ENCODE data around the gene LIPC. TPM values are rescaled to one million over a fixed set of nuclear protein-coding genes. Genes with fewer than 3 reads are reported as not detected.

The LIPC gene
- total RNA-seq, 2 experiments from 2014 or later, result 0.30 to 0.50 TPM

DNA sequence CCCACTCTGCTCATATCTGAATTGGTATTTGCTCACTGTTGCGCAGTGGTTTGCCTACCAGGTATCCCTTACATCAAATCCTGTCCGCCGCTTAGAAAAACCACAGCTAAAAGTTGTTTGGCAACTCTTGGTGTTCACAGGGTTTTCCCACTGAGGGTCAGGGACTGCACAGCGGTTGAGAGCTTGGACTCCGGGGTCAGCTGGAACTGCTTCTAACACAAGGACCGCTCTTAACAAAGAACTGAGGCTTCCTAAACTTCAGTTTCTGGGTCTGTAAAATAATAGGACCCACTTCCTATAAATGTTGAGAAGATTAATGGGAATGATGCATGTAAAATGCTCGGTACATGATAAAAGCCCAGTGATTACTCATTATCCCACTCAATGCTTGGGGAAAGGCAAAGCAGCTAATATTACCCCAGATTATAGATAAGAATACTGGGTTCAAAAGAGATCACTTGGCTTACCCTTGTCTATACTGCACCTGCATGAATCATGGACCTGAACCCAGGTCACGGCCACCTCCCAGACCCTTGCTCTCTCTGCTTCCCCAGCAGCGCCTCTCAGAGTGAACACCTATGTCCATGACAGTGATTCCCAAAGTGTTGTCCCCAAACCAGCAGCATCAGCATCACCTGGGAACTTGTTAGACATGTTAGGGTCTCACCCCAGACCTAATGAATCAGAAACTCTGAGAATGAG is 36.1 kb downstream of the LIPC start:
- Mint-ChIP-seq H3K4me3 (no peak overlapping the region), H3K27ac (no peak overlapping the region), H3K9me3 (ENCODE audit: low read depth) (no peaks in the 10 kb centered on the region), H3K4me1 (peaks cover 34% of the 10 kb centered on the region), H3K27me3 (no peaks in the 10 kb centered on the region), H3K36me3 (ENCODE audit: low read depth) (no peaks in the 10 kb centered on the region)
- ChIA-PET POLR2A (no interaction called here), CTCF (interaction anchor here (0.6 to 3.4 kb wide), 4 partner anchors 9 to 329 kb away, joined by 3 to 9 read pairs (median 3); no protein-coding TSS in a partner anchor)
- no peak for DNase-seq
- no peak for ATAC-seq
- intact Hi-C loops (cut with DNase I, micrococcal nuclease), result no loop called here

DNA sequence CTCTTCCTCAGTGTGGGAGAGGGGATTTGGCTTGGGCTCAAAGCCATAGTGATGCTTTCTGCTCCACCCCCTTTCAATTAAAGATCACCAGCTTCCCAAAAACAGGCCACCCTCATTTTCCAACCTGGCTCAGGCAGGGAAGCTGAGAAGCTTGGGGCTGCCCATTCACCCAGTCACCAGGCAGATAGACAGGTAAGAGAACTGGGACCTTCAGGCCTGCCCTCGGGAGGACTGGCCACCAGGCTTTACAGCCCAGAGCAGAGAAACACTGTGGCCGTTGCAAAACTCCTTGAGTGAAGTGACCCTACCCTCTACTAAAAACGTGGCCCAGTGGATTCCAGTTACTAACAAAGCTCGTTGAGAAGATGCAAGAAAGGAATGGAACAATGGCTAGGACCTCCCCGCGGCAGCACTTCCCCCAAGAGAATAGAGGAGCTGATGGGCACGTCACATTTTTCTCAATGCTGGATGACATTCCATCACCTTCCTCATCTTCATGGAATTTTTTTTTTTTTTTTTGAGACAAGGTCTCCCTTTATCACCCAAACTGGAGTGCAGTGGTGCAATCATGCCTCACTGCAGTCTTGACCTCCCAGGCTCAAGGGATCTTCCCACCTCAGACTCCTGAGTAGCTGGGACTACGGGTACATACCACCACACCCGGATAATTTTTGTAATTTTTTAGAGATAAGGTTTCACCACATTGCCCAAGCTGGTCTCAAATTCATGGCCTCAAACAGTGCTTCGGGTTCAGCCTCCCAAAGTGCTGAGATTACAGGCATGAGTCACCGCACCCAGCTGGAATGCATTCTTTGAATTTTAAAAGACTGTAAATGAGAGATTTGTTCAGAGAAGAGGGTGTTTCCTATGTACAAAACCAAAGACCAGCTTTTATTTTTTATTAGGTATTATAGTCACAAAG is 37.9 kb downstream of the LIPC start:
- ChIA-PET POLR2A (interaction anchor here (0.6 kb wide), 1 partner anchor 908 kb away, joined by 7 read pairs; no protein-coding TSS in a partner anchor), CTCF (interaction anchor here (0.6 to 3.4 kb wide), 4 partner anchors 8 to 55 kb away, joined by 3 to 9 read pairs (median 3); no protein-coding TSS in a partner anchor)
- Mint-ChIP-seq H3K4me1 (peaks cover 35% of the 10 kb centered on the region), H3K27me3 (no peaks in the 10 kb centered on the region), H3K36me3 (ENCODE audit: low read depth) (no peaks in the 10 kb centered on the region), H3K27ac (no peak overlapping the region), H3K4me3 (no peak overlapping the region), H3K9me3 (ENCODE audit: low read depth) (no peaks in the 10 kb centered on the region)
- intact Hi-C loops (cut with DNase I, micrococcal nuclease), result loop anchor here in 1 of 2 experiments (5.0 kb wide), 2 partner anchors 137 to 182 kb away; no protein-coding TSS in a partner anchor
- ATAC-seq, result no peak
- no peak for DNase-seq

DNA sequence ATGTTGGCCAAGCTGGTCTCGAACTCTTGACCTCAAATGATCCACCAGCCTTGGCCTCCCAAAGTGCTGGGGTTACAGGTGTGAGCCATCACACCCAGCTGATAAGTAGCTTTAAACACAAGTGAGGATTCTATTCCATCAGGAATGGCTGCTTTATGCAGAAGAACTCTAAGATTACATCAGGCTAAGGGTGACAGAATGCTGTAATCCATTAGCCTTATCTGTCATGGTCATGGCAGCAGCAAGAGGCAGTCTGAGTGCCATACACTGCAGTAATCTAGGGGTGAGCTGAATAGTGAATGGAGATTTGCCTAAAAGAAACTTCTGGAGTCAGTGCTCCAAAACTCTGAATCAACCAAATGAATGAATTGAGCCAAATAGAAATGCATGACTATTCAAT is 39.6 kb downstream of the LIPC start:
- ATAC-seq (no peak), DNase-seq (no peak)
- intact Hi-C loops (cut with DNase I, micrococcal nuclease), result loop anchor here in 1 of 2 experiments (5.0 kb wide), 2 partner anchors 139 to 184 kb away; no protein-coding TSS in a partner anchor
- H3K4me1 Mint-ChIP-seq, result peaks cover 34% of the 10 kb centered on the region
- CTCF ChIA-PET, result interaction anchor here (0.9 kb wide), 1 partner anchor 17 kb away, joined by 5 read pairs; no protein-coding TSS in a partner anchor
- H3K9me3 Mint-ChIP-seq (ENCODE audit: low read depth), result no peaks in the 10 kb centered on the region
- POLR2A ChIA-PET, result no interaction called here
- no peaks in the 10 kb centered on the region for H3K36me3 Mint-ChIP-seq (ENCODE audit: low read depth)
- H3K27me3 Mint-ChIP-seq, result no peaks in the 10 kb centered on the region
- H3K27ac Mint-ChIP-seq, result no peak overlapping the region
- no peak overlapping the region for H3K4me3 Mint-ChIP-seq

DNA sequence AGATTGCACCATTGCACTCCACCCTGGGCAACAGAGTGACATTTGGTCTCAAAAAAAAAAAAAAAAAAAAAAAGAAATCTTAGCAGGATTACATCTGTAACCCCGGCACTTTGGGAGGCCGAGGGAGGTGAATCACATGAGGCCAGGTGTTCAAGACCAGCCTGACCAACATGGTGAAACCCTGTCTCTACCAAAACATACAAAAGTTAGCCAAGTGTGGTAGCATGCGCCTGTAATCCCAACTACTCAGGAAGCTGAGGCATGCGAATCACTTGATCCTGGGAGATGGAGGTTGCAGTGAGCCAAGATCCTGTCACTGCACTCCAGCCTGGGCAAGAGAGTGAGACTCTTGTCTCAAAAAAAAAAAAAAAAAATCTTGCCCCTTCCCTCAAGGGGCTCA is 40.4 kb downstream of the LIPC start:
- Mint-ChIP-seq H3K27me3 (no peaks in the 10 kb centered on the region), H3K4me1 (peaks cover 37% of the 10 kb centered on the region), H3K9me3 (ENCODE audit: low read depth) (no peaks in the 10 kb centered on the region), H3K27ac (peak overlapping the region; percentile 42), H3K4me3 (no peak overlapping the region), H3K36me3 (ENCODE audit: low read depth) (no peaks in the 10 kb centered on the region)
- ATAC-seq, result no peak
- ChIA-PET CTCF (interaction anchor here (1.6 kb wide), 1 partner anchor 12 kb away, joined by 4 read pairs; no protein-coding TSS in a partner anchor), POLR2A (interaction anchor here (1.0 kb wide), 1 partner anchor 140 kb away, joined by 3 read pairs; no protein-coding TSS in a partner anchor)
- no peak for DNase-seq
- intact Hi-C loops (cut with DNase I, micrococcal nuclease), result loop anchor here (2.0 to 5.0 kb wide), 4 partner anchors 15 to 185 kb away; no protein-coding TSS in a partner anchor

DNA sequence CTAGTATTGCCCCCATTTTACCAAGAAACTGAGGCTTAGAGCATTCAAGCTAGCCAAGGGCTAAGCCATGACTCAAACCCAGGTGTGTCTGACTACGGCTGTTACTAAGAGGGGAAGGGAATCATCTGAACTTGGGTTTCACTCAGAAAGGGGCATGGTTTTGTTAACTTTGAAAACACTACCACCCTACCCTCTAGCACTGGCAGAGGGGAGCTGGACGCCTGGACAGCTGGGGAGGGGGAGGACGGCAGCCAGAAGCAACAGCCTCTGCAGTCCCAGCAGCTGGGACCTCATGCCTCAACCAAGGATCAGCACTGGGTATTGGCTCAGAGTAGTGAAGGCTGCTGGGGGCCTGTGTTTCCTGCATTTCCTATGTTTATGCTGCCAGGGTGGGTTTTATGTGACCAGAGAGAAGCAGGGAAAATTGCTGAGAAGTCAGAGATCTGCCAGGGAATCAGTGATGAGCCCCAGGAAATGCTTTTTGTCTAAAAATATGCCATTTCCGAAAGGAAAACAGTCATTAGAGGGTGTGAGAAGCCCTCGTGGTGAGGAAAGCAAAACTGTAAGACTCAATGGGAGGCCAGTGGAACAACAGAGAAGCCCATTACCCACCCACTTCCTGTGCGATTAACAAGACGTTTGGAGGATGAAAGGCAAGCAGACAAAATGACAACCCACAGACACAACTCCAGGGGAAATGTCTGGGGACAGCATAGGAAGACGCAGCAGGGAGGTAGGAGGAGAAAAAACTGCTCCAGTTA is 41.2 kb downstream of the LIPC start:
- H3K9me3 Mint-ChIP-seq (ENCODE audit: low read depth), result no peaks in the 10 kb centered on the region
- ChIA-PET CTCF (interaction anchor here (0.8 to 1.6 kb wide), 3 partner anchors 13 to 295 kb away, joined by 3 to 4 read pairs (median 3); no protein-coding TSS in a partner anchor), POLR2A (interaction anchor here (1.0 kb wide), 1 partner anchor 141 kb away, joined by 3 read pairs; no protein-coding TSS in a partner anchor)
- peak; percentile 79 for ATAC-seq
- peak overlapping the region; percentile 93 for H3K27ac Mint-ChIP-seq
- peak overlapping the region; percentile 32 for H3K4me3 Mint-ChIP-seq
- no peaks in the 10 kb centered on the region for H3K27me3 Mint-ChIP-seq
- H3K36me3 Mint-ChIP-seq (ENCODE audit: low read depth), result no peaks in the 10 kb centered on the region
- peaks cover 42% of the 10 kb centered on the region for H3K4me1 Mint-ChIP-seq
- intact Hi-C loops (cut with DNase I, micrococcal nuclease), result loop anchor here (2.0 to 5.0 kb wide), 4 partner anchors 16 to 186 kb away; no protein-coding TSS in a partner anchor
- peak; percentile 56 for DNase-seq

- ChIA-PET CTCF (interaction anchor here (0.8 to 1.6 kb wide), 3 partner anchors 13 to 296 kb away, joined by 3 to 4 read pairs (median 3); no protein-coding TSS in a partner anchor), POLR2A (no interaction called here)
- DNase-seq (no peak), ATAC-seq (peak; percentile 28)
- Mint-ChIP-seq H3K27me3 (no peaks in the 10 kb centered on the region), H3K27ac (peak overlapping the region; percentile 93), H3K4me3 (peak overlapping the region; percentile 32), H3K36me3 (ENCODE audit: low read depth) (no peaks in the 10 kb centered on the region), H3K9me3 (ENCODE audit: low read depth) (no peaks in the 10 kb centered on the region), H3K4me1 (peaks cover 42% of the 10 kb centered on the region)
- intact Hi-C loops (cut with DNase I, micrococcal nuclease), result loop anchor here (2.0 to 5.0 kb wide), 4 partner anchors 17 to 186 kb away; no protein-coding TSS in a partner anchor
Observed at GRCh38 chr15:58473724-58474123, 41.9 kb downstream of the LIPC start.

- H3K27ac Mint-ChIP-seq, result peak overlapping the region; percentile 73
Observed at GRCh38 chr15:58474741-58475323, 43.0 kb downstream of the LIPC start.

GRCh38 chr15:58475573-58476524 is 44.1 kb downstream of the LIPC start:
- peaks cover 41% of the 10 kb centered on the region for H3K4me1 Mint-ChIP-seq
- H3K9me3 Mint-ChIP-seq (ENCODE audit: low read depth), result no peaks in the 10 kb centered on the region
- no peaks in the 10 kb centered on the region for H3K27me3 Mint-ChIP-seq
- no peaks in the 10 kb centered on the region for H3K36me3 Mint-ChIP-seq (ENCODE audit: low read depth)
- ATAC-seq, result no peak
- H3K27ac Mint-ChIP-seq, result peak overlapping the region; percentile 73
- H3K4me3 Mint-ChIP-seq, result no peak overlapping the region
- ChIA-PET CTCF (interaction anchor here (0.9 to 2.7 kb wide), 3 partner anchors 12 to 91 kb away, joined by 3 to 9 read pairs (median 4); no protein-coding TSS in a partner anchor), POLR2A (no interaction called here)
- no peak for DNase-seq
- intact Hi-C loops (cut with DNase I, micrococcal nuclease), result no loop called here

More at GRCh38 chr15:58474741-58475323, 43.0 kb downstream of the LIPC start:
- DNase-seq, result no peak
- Mint-ChIP-seq H3K4me1 (peaks cover 42% of the 10 kb centered on the region), H3K9me3 (ENCODE audit: low read depth) (no peaks in the 10 kb centered on the region), H3K27me3 (no peaks in the 10 kb centered on the region), H3K4me3 (no peak overlapping the region), H3K36me3 (ENCODE audit: low read depth) (no peaks in the 10 kb centered on the region)
- POLR2A ChIA-PET, result no interaction called here
- intact Hi-C loops (cut with DNase I, micrococcal nuclease), result loop anchor here in 1 of 2 experiments (5.0 kb wide), 2 partner anchors 143 to 188 kb away; no protein-coding TSS in a partner anchor
- no peak for ATAC-seq
- CTCF ChIA-PET, result interaction anchor here (0.6 to 0.7 kb wide), 2 partner anchors 1018 to 1091 kb away, joined by 3 read pairs; no protein-coding TSS in a partner anchor

DNA sequence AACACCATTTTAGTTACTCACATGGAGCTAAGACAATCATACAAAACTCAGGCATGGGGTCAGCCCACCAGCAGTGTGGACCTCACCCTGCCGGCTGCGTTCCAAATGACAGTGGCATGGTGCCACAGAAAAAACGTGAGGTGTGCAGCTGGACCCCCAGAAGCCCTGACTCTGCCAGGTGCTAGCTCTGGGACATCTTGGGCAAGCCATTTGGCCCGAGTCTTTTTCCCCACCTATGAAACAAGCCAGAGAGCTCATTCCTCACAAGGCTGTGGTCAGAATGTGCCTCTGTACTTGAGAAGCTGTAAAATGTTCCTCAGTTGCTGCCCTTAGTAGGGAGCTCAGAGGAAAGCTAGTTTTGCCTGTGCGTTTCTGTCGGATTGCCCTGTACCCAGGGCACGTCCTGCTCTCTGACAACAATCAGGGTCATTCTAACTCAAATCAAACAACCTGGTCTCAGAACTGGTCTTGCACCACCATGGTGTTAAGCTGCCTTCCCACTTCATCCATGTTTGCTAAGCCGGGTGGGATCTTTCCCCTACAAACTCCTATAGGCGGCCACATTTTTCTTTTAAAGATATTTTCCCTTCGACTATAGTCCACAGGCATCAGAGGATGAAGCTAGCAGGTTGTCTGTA is 44.9 kb downstream of the LIPC start:
- DNase-seq (no peak), ATAC-seq (no peak)
- ChIA-PET POLR2A (no interaction called here), CTCF (interaction anchor here (0.9 to 2.7 kb wide), 4 partner anchors 8 to 91 kb away, joined by 3 to 9 read pairs (median 4); no protein-coding TSS in a partner anchor)
- Mint-ChIP-seq H3K4me3 (no peak overlapping the region), H3K9me3 (ENCODE audit: low read depth) (no peaks in the 10 kb centered on the region), H3K27me3 (no peaks in the 10 kb centered on the region), H3K27ac (peak overlapping the region; percentile 39), H3K36me3 (ENCODE audit: low read depth) (no peaks in the 10 kb centered on the region), H3K4me1 (peaks cover 40% of the 10 kb centered on the region)
- intact Hi-C loops (cut with DNase I, micrococcal nuclease), result no loop called here
